GM12878 (cell line): ENCODE measurements around the gene IPO8. TPM values are rescaled to one million over a fixed set of nuclear protein-coding genes. Genes with fewer than 3 reads are reported as not detected.

Experiments used
- HSF1 ChIP-seq: fragments of 150-350 bp; IDR thresholded peaks from 2 replicates; pipeline ENCODE4 v1.6.1; 2014; ENCODE audit warnings: mild to moderate bottlenecking, low read depth, low read length
- MTA2 ChIP-seq: fragments of 450-650 bp; IDR thresholded peaks from 2 replicates; pipeline ENCODE4 v1.6.1; 2016; ENCODE audit warnings: low read depth, mild to moderate bottlenecking, moderate library complexity
- NFIC ChIP-seq: IDR thresholded peaks from 2 replicates; pipeline ENCODE4 v1.6.1; 2012; ENCODE audit warnings: low read depth, mild to moderate bottlenecking, inconsistent platforms, low read length, moderate library complexity
- NR2F1 ChIP-seq: fragments of 450-650 bp; conservative IDR thresholded peaks from 2 replicates; pipeline ENCODE4 v1.6.1; 2017; ENCODE audit warnings: mild to moderate bottlenecking
- SMAD5 ChIP-seq: IDR thresholded peaks from 2 replicates; pipeline ENCODE4 v1.6.1; 2016; ENCODE audit warnings: antibody characterized with exemption, low read depth
- SUPT20H ChIP-seq: IDR thresholded peaks from 2 replicates; pipeline ENCODE4 v1.6.1; 2011; ENCODE audit warnings: low read depth, mild to moderate bottlenecking, low read length, moderate library complexity, borderline replicate concordance; ENCODE audit not compliant: control insufficient read depth
- YBX1 ChIP-seq: fragments of 450-650 bp; IDR thresholded peaks from 2 replicates; pipeline ENCODE4 v1.6.1; 2016; ENCODE audit warnings: antibody characterized with exemption
- ZNF687 ChIP-seq: fragments of 450-650 bp; IDR thresholded peaks from 2 replicates; pipeline ENCODE4 v1.6.1; 2017; ENCODE audit warnings: mild to moderate bottlenecking, moderate library complexity
- polyA plus RNA-seq, 11 experiments: library from polyadenylated mRNA; depleted of rRNA in 4 of 11; unstranded in 6 of 11; stranded (reverse) in 5 of 11; fragments of >200 nt; fragmentation: Nextera tagmentation in 4 of 11; fragmentation: Illumina TruSeq in 1 of 11; extraction: Ambion mirVana in 4 of 11; extraction: Trizol in 1 of 11; gene quantifications; 1 replicate in 1 of 11; 2 replicates in 10 of 11; pipeline versions ENCODE4 v1.2.1 to v1.2.3, GENCODE V29; 2011 to 2016; ENCODE audit warnings: inconsistent platforms in 2 of 11, missing spikeins in 2 of 11, low read depth in 1 of 11
- total RNA-seq, 4 experiments: library from RNA; depleted of rRNA in 3 of 4; stranded (reverse); fragments of >200 nt in 3 of 4; fragmentation: Illumina TruSeq in 1 of 4; extraction: Trizol in 1 of 4; gene quantifications; 2 replicates each; pipeline versions ENCODE4 v1.2.1 to v1.2.3, GENCODE V29; 2013 to 2021

The IPO8 gene
- total and polyA plus RNA-seq, 10 of the 15 experiments (the other 5 are each of a cell fraction or from before 2014, with no cell fraction given): 6.9 to 38.5 (median 15.1) TPM

- TF ChIP-seq NFIC (no peak), MTA2 (no peak), SMAD5 (no peak), HSF1 (no peak), SUPT20H (no peak), YBX1 (no peak), NR2F1 (no peak), ZNF687 (no peak)
- TF ChIP-seq, all 136 proteins: peak for 0
Measured at GRCh38 chr12:30700216-30700900, 4.7 kb upstream of the IPO8 start (continued).
